WTC11 (cell line): ENCODE data around the gene BRIX1. TPM values are rescaled to one million over a fixed set of nuclear protein-coding genes. Genes with fewer than 3 reads are reported as not detected.

ENCODE experiments used
- ATAC-seq: fragments of 200-7000 bp; cut with Tn5 transposase; 2 replicates; pipeline ENCODE4 v1.10.0; 2021; ENCODE audit warnings: mild to moderate bottlenecking, moderate library complexity
- CTCF ChIA-PET: fragments of 300-600 bp; sonication (Branson Sonifier 250); formaldehyde crosslinking; loops from one replicate; lab custom pipeline; 2021; ENCODE audit warnings: antibody characterized with exemption; lab: Charles Lee
- POLR2A ChIA-PET: fragments of 350-600 bp; sonication (Branson Sonifier 250); formaldehyde crosslinking; loops from one replicate; lab custom pipeline; 2021; ENCODE audit warnings: antibody characterized with exemption; lab: Charles Lee
- DNase-seq: peaks from one replicate; pipeline ENCODE4 v3.0.0; 2021; ENCODE audit warnings: low spot score
- H3K27ac Mint-ChIP-seq: 2 replicates; pipeline ENCODE4 v1.8.0; 2021; ENCODE audit warnings: mixed read lengths
- H3K27me3 Mint-ChIP-seq: 2 replicates; pipeline ENCODE4 v1.8.0; 2021; ENCODE audit warnings: low read depth, mild to moderate bottlenecking, moderate library complexity, mixed read lengths
- H3K36me3 Mint-ChIP-seq: 2 replicates; pipeline ENCODE4 v1.8.0; 2021; ENCODE audit warnings: mixed read lengths
- H3K4me1 Mint-ChIP-seq: 2 replicates; pipeline ENCODE4 v1.8.0; 2022; ENCODE audit warnings: mixed read lengths
- H3K4me3 Mint-ChIP-seq: 2 replicates; pipeline ENCODE4 v1.8.0; 2021; ENCODE audit warnings: mild to moderate bottlenecking, moderate library complexity, mixed read lengths
- H3K9me3 Mint-ChIP-seq: 2 replicates; pipeline ENCODE4 v1.8.0; 2021; ENCODE audit warnings: mixed read lengths
- CREM ChIP-seq: sonication (generic); formaldehyde crosslinking; IDR thresholded peaks from 2 replicates; pipeline ENCODE4 v1.8.1; 2022; ENCODE audit warnings: mild to moderate bottlenecking, missing genetic modification reagents, moderate library complexity
- E2F4 ChIP-seq: sonication (generic); formaldehyde crosslinking; IDR thresholded peaks from 2 replicates; pipeline ENCODE4 v1.8.1; 2022; ENCODE audit warnings: low read depth, mild to moderate bottlenecking, moderate library complexity, missing genetic modification reagents, borderline replicate concordance
- FOXP4 ChIP-seq: sonication (generic); formaldehyde crosslinking; IDR thresholded peaks from 2 replicates; pipeline ENCODE4 v1.8.0; 2022; ENCODE audit warnings: mild to moderate bottlenecking, missing genetic modification reagents
- GABPB1 ChIP-seq: sonication (generic); formaldehyde crosslinking; IDR thresholded peaks from 2 replicates; pipeline ENCODE4 v1.8.1; 2023; ENCODE audit warnings: mild to moderate bottlenecking, missing genetic modification reagents
- GTF2I ChIP-seq: fragments of 250-450 bp; sonication (Bioruptor Pico); conservative IDR thresholded peaks from 2 replicates; pipeline ENCODE4 v1.4.0; 2021; ENCODE audit warnings: mild to moderate bottlenecking
- HMGXB4 ChIP-seq: sonication (generic); formaldehyde crosslinking; IDR thresholded peaks from 2 replicates; pipeline ENCODE4 v1.8.1; 2023; ENCODE audit warnings: mild to moderate bottlenecking, moderate library complexity, missing genetic modification reagents
- JAZF1 ChIP-seq: fragments of 250-450 bp; sonication (Bioruptor Pico); IDR thresholded peaks from 2 replicates; pipeline ENCODE4 v1.9.0; 2021; ENCODE audit warnings: moderate library complexity, mild to moderate bottlenecking, inconsistent platforms
- KAT7 ChIP-seq: sonication (generic); formaldehyde crosslinking; IDR thresholded peaks from 2 replicates; pipeline ENCODE4 v1.8.1; 2023; ENCODE audit warnings: missing genetic modification reagents, mild to moderate bottlenecking, borderline replicate concordance
- NFE2L1 ChIP-seq: sonication (generic); formaldehyde crosslinking; IDR thresholded peaks from 2 replicates; pipeline ENCODE4 v1.8.1; 2023; ENCODE audit warnings: missing genetic modification reagents
- NR1H2 ChIP-seq: sonication (generic); formaldehyde crosslinking; IDR thresholded peaks from 2 replicates; pipeline ENCODE4 v1.9.0; 2021; ENCODE audit warnings: mild to moderate bottlenecking, moderate library complexity, missing genetic modification reagents
- OVOL2 ChIP-seq: fragments of 250-450 bp; sonication (Bioruptor Pico); IDR thresholded peaks from 2 replicates; pipeline ENCODE4 v1.9.0; 2021; ENCODE audit warnings: mild to moderate bottlenecking, borderline replicate concordance
- RORB ChIP-seq: fragments of 250-450 bp; sonication (Bioruptor Pico); IDR thresholded peaks from 2 replicates; pipeline ENCODE4 v1.9.0; 2021; ENCODE audit warnings: mild to moderate bottlenecking
- SMAD4 ChIP-seq: sonication (generic); formaldehyde crosslinking; IDR thresholded peaks from 2 replicates; pipeline ENCODE4 v1.8.0; 2022; ENCODE audit warnings: mild to moderate bottlenecking, missing genetic modification reagents
- ZNF138 ChIP-seq: sonication (generic); formaldehyde crosslinking; conservative IDR thresholded peaks from 2 replicates; pipeline ENCODE4 v1.8.1; 2022; ENCODE audit warnings: mild to moderate bottlenecking, moderate library complexity, missing genetic modification reagents
- ZNF232 ChIP-seq: sonication (generic); formaldehyde crosslinking; IDR thresholded peaks from 2 replicates; pipeline ENCODE4 v1.8.0; 2022; ENCODE audit warnings: mild to moderate bottlenecking, missing genetic modification reagents
- ZNF532 ChIP-seq: fragments of 250-450 bp; sonication (Bioruptor Pico); IDR thresholded peaks from 2 replicates; pipeline ENCODE4 v1.9.0; 2021; ENCODE audit warnings: mild to moderate bottlenecking, borderline replicate concordance
- ZSCAN18 ChIP-seq: fragments of 250-450 bp; sonication (Bioruptor Pico); IDR thresholded peaks from 2 replicates; pipeline ENCODE4 v2.1.2; 2022; ENCODE audit warnings: mild to moderate bottlenecking, moderate library complexity
- total RNA-seq: library from RNA; stranded (reverse); gene quantifications from 3 replicates; pipeline ENCODE4 v1.2.3, GENCODE V29; 2021

The BRIX1 gene
- total RNA-seq, 1 experiment from 2014 or later = 57.3 TPM

- ATAC-seq (no peak), DNase-seq (no peak)
- Mint-ChIP-seq H3K9me3 (no peaks in the 10 kb centered on the region), H3K4me3 (no peak overlapping the region), H3K27ac (no peak overlapping the region), H3K36me3 (no peaks in the 10 kb centered on the region), H3K4me1 (peaks cover 24% of the 10 kb centered on the region), H3K27me3 (no peaks in the 10 kb centered on the region)
- CTCF ChIA-PET = interaction anchor here (1.8 kb wide), 1 partner anchor 409 kb away, joined by 4 read pairs; no protein-coding TSS in a partner anchor
- POLR2A ChIA-PET = no interaction called here
- TF ChIP-seq SMAD4 (CRISPR knock-in tag) (no peak), NFE2L1 (no peak), E2F4 (CRISPR knock-in tag) (no peak), ZNF138 (no peak), HMGXB4 (CRISPR knock-in tag) (no peak), ZNF232 (no peak), GTF2I (CRISPR knock-in tag) (no peak), CREM (CRISPR knock-in tag) (no peak), GABPB1 (CRISPR knock-in tag) (no peak), RORB (CRISPR knock-in tag) (no peak), FOXP4 (no peak), ZSCAN18 (CRISPR knock-in tag) (no peak)
Observed at GRCh38 chr5:34894716-34895115, 20.8 kb upstream of the BRIX1 start.

GRCh38 chr5:34895641-34896419, 19.7 kb upstream of the BRIX1 start:
- H3K27me3 Mint-ChIP-seq = no peaks in the 10 kb centered on the region
- ATAC-seq = peak; percentile 57
- no peak for DNase-seq
- CTCF ChIA-PET = interaction anchor here (0.5 to 1.3 kb wide), 6 partner anchors 10 to 411 kb away, joined by 3 to 4 read pairs (median 3); no protein-coding TSS in a partner anchor
- peaks cover 24% of the 10 kb centered on the region for H3K4me1 Mint-ChIP-seq
- POLR2A ChIA-PET = no interaction called here
- no peak overlapping the region for H3K4me3 Mint-ChIP-seq
- TF ChIP-seq ZNF532 = no peak
- TF ChIP-seq NR1H2 = no peak
- no peak for TF ChIP-seq JAZF1
- TF ChIP-seq KAT7 (CRISPR knock-in tag) = no peak
- no peak for TF ChIP-seq OVOL2 (CRISPR knock-in tag)
- H3K36me3 Mint-ChIP-seq = no peaks in the 10 kb centered on the region
- H3K27ac Mint-ChIP-seq = 0 out of 2 replicates have a peak overlapping the region, but pooled peaks have one; percentile 47
- no peaks in the 10 kb centered on the region for H3K9me3 Mint-ChIP-seq
